Upper lobe of left lung (tissue), 4 donors: ENCODE measurements around the gene TBCK.

Source experiments
- CTCF ChIP-seq, 6 experiments: fragments of 450-650 bp in 4 of 6; fragments of 200-600 bp in 2 of 6; sonication (generic) in 2 of 6; IDR thresholded peaks; one replicate each; pipeline ENCODE4 v1.5.1; 2016 to 2019; ENCODE audit warnings: antibody characterized with exemption in 6 of 6
- EP300 ChIP-seq, 4 donors: sonication (generic); formaldehyde crosslinking; IDR thresholded peaks; one replicate each; pipeline ENCODE4 v1.5.1; 2017; ENCODE audit warnings: antibody characterized with exemption in 4 of 4, control low read depth in 2 of 4
- POLR2A ChIP-seq, 4 donors: fragments of 450-650 bp; IDR thresholded peaks; one replicate each; pipeline ENCODE4 v1.5.1; 2016 to 2017; ENCODE audit warnings: antibody characterized with exemption in 4 of 4, mild to moderate bottlenecking in 2 of 4
- POLR2AphosphoS5 ChIP-seq, 2 donors: sonication (generic); formaldehyde crosslinking; IDR thresholded peaks; one replicate each; pipeline ENCODE4 v1.5.1; 2017; ENCODE audit warnings: antibody characterized with exemption in 2 of 2

GRCh38 chr4:106105697-106106096 is 210.3 kb downstream of the TBCK start:
- TF ChIP-seq CTCF (IDR thresholded peaks at IDR 0.05), result no peak
- no peak for TF ChIP-seq POLR2AphosphoS5 (IDR thresholded peaks at IDR 0.05)
- no peak for TF ChIP-seq POLR2A (IDR thresholded peaks at IDR 0.05)
- TF ChIP-seq EP300 (IDR thresholded peaks at IDR 0.05), result no peak
